Stimulated activated CD4-positive, alpha-beta T cell treated with anti-CD3 and anti-CD28 coated beads, Interleukin-4, amount 100 ng/mL, for 48 hours (primary cell): ENCODE measurements around the gene STYX.
"Not testable (repeated sequence)": the region's sequence is repeated elsewhere in the genome, so short reads cannot be mapped to it uniquely, and the experiment has no call there.

Experiments
- DNase-seq, 2 donors: peaks; one replicate each; pipeline ENCODE4 v3.0.0-alpha.2; 2020; ENCODE audit warnings: low read depth in 2 of 2

STYX gene

DNA sequence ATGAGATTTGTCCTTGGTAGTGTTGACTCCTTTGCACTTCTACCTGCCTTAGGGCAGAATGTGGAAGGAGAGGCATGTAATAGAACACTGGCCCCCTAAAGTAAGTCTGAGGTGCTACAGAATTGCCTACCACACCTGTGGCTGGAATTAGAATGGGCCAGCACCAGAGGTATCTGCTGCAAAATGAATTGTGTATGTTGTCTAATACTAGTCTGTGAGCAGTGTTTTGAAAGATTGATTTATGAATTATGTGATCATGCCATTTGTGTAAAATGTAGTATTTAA lies 5.7 kb upstream of the STYX start:
- no peak for DNase-seq

DNA sequence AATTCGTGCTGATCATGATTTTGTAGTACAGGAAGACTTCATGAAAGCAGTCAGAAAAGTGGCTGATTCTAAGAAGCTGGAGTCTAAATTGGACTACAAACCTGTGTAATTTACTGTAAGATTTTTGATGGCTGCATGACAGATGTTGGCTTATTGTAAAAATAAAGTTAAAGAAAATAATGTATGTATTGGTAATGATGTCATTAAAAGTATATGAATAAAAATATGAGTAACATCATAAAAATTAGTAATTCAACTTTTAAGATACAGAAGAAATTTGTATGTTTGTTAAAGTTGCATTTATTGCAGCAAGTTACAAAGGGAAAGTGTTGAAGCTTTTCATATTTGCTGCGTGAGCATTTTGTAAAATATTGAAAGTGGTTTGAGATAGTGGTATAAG lies 2.5 kb upstream of the STYX start:
- not testable (repeated sequence) for DNase-seq

DNA sequence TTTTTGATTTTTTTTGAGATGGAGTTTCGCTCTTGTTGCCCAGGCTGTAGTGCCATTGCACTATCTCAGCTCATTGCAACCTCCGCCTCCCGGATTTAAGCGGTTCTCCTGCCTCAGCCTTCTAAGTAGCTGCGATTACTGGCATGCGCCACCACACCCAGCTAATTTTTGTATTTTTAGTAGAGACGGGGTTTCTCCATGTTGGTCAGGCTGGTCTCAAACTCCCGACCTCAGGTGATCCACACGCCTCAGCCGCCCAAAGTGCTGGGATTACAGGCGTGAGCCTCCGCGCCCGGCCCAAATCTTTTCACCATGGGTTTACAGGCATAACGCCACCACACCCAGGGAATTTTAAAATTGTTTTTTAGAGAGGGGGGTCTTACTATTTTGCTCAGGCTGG lies 931 bp upstream of the STYX start:
- not testable (repeated sequence) for DNase-seq

DNA sequence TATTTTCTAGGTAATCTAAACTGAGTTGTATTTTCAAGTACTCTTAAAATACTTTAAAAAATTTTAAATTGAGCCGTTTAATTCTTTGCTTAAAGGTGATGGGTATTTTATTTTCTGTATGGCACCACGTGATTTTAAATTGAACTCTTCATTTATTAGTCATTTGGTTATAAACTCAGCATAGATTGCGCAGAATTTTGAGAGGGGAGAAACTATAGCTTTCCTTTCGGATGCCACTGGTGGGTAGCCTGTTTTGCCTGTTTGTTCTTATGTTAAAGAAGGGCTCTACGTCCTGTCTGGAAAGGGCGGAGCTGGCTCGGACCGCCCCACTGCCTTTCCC lies 411 bp upstream of the STYX start:
- DNase-seq: no peak

DNA sequence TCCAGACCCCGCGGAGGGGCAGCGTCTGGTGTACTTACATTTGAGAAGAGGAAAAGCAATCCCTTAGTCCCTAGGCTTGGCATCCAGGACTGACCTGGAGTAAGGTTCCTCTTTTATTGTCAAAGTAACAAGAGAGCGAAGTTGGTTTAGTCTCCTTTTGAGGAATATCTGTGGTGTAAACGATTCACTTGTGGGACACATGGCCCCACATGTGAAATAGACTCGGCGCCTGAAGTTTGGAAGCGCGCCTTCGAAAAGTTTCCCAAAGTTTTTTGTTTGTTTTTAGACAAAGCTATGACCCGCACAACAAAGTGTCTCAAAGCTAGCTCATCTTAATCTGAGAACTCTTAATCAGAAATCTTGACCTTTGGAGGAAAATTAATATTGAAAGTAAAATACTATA lies 744 bp downstream of the STYX start:
- no peak for DNase-seq

DNA sequence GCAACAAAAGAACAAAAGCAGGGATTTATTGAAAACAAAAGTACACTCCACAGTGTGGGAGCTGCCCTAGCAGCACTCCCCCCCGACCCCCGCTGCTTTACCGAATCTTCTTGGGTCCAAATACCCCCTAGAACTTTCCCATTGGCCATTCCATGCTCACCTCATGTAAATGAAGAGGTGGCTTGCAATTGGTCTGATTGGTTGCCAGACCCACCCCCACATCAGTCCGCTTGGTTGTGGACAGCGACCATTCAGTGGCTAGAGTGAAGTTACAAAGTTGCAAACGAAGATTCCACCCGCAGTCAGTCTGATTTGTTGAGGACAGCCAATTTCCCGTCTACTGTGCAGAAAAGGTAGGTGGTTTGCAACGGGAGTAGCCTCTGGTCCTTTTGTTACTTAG lies 3.9 kb downstream of the STYX start:
- DNase-seq: no peak

DNA sequence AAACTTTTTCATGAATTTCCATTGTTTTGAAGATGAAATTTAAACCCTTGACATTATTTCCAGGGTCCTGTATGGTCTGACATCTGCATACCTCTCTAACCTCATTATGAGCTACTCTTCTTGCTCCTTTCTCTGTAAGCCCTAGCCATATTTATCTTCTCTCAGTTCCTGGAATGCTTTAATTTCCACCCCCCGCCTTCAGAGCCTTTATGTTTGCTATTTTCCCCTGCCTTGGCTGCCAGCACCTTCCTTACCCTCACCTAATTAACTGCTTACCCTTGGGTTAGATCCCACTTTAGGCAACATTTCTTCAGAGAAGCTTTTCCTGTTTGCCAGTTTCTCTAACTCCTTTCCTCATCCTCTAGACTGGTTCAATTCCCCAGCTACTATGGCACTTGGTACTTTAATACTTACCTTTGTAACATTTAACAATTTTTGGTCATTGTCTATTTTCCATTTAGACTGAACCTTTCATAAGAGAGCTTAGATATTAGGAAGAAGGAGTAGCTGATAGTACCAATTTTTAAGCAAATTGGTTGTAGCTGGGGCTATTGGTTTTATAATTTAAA lies 6.0 kb downstream of the STYX start:
- no peak for DNase-seq

DNA sequence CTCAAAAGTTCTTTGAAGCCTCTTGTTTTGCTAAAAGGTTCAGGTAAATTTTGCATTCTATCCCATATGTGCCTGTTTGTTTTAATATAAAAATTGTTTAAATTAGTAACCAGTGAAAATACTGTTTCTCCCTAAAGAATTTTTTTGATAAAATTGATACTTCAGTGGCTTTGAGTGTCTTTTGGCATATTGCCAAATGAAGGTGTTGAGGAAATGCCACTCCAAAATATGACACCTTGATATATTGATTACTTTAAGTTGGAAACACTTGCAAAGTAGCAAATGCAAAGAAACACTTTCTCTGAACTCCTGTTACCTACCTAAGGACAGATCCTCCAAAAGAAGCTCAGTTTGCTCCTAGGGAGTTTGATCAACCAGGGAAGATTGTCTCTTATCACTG lies 8.4 kb downstream of the STYX start:
- DNase-seq: no peak

DNA sequence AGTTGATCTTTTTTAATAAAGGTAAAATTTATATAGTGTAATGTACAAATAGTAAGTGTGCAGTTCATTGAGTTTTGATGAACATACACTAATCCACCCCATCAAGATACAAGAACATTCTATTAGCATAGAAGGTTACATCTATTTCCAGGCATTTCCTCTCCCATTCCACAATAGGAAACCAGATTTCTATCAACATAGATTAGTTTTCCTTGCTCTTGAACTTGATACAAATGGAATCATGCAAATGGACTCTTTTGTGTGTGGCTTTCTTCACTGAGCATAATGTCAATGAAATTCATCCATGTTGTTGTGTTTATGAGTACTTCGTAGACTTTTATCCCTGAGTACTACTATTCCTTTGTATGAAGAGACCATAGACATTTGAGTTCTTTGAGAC lies 10.8 kb downstream of the STYX start:
- DNase-seq: no peak

DNA sequence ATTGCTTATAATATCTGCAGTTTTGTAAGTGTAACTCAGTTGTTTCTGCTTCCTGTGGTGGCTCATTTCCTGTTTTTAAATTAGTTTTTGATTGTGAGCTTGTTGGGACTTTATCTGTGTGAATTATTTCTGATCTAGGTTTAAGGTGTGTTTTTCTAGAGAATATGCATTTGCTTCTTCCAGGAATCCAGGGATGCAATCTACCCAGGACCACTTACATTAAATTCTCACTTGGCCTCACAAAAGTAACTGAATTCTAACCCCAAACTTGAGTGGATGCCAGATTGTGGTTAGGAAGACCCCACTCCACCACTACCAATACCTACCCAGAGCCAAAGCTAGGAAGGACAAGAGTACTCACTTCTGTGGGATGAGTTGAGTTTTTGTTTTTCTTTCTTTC lies 11.9 kb downstream of the STYX start:
- DNase-seq: no peak

DNA sequence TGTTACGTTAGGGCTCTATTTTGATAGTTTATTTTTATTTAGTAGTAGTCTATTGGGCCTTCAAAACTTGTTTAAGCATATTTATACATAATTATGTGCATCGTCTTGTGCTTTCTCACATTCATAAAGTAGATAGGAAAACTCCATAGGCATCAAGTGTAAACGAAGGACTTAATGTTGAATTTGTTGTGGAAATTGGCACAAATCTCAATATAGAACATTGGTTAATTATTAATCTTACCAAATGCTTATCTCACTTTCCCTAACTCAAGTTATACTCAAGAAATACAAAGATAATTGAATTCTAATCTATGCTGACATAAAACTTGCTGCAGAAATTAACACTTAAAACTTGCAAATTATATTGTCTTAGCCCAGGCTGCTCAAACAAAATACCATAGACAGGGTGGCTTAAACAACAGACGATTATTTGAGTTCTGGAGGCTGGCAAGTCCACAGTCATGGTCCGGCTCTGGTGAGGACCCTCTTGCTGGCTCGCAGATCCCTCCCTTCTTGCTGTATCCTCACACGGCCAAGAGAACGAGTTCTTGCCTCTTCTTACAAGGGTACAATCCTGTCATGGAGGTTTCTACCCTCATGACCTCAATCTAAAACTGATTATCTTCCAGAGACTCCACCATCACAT lies 18.8 kb downstream of the STYX start:
- DNase-seq: no peak

DNA sequence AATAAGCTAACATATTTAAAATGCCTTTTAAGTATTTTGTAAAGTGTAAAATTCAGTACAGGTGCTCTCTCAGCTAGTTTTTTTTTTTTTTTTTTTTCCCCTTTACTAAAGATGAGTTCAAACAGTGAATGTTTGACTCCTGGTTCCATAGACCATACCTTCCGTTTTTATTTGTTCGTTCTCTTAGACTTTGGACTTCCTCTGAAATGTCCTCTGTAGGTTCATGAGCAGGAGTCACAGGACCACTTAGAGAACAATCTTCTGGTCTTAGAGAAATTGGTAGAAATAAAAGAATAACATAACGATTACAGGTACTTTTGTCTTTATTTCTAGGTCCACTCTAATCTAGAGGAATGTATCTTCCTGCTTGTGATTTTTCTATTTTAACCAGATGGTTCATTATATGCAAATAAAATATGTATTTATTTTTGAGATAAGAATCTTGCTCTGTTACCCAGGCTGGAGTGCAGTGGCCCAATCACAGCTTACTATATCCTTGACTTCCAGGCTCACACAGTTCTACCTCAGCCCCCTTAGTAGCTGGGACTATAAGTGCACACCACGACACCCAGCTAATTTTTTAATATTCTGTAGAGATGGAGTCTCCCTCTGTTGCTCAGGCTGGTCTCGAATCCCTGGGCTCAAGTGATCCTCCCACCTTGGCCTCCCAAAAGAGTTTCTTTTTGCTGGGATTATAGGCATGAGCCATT lies 25.8 kb downstream of the STYX start:
- DNase-seq: no peak

DNA sequence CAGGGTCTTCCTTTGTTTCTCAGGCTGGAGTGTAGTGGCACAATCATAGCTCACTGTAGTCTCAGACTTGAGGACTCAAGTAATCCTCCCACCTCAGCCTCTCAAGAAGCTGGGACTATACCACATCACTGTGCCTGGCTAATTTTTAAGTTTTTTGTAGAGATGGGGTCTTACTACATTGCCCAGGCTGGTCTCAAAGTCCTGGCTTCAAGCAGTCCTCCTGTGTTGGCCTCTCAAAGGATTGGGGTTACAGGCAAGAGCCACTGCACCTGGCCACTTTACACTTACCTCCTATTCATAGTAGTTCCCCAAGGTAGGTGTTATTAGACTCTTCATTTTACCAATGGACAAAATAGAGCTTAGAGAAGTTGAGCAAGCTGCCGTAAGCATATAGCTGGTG lies 29.2 kb downstream of the STYX start:
- DNase-seq: no peak

DNA sequence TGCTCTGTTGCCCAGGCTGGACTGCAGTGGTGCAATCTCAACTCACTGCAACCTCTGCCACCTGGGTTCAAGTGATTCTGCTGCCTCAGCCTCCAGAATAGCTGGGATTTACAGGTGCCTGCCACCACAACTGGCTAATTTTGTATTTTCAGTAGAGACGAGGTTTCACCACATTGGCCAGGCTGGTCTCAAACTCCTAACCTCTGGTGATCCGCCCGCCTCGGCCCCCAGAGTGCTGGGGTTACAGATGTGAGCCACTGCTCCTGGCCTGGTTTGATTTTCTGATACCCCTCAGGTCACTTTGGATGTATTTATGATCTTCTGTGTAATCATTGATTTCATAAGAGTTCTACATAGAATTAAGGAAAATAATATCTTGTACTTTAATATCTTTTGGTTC lies 33.0 kb downstream of the STYX start:
- DNase-seq: not testable (repeated sequence)

DNA sequence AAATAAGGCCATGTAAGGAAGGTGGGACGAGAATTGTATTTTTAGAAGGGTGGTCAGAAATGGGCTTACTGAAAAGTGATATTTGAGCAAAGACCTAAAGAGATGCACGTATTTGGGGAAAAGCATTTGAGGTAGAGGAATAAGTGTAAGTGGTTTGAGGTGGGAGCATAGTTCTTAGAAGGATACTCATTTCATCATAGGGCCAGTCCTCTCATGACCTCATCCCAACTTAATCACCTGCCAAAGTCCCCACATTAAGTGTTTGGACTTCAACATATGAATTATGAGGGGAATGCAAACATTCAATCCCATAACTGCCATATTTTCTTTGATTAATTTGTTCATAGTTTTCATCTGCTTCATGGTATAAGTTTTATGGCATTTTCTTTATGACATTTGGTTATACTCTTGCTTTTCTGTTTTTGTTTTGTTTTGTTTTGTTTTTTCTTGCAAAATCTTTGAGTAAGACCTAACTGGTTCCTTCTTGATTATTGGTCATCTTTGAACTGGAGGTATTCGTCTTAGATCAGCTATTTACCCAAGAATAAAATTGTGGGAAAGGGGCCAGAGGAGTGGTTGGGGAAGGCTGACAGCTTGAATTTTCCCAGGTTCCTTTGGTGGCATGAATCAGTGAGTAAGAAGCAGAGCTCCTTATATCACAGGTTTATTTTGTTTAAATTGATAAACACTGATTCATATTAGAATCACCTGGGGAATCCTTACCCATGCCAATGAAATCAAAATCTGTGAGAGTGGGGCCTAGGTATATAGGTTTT lies 37.3 kb downstream of the STYX start:
- no peak for DNase-seq

DNA sequence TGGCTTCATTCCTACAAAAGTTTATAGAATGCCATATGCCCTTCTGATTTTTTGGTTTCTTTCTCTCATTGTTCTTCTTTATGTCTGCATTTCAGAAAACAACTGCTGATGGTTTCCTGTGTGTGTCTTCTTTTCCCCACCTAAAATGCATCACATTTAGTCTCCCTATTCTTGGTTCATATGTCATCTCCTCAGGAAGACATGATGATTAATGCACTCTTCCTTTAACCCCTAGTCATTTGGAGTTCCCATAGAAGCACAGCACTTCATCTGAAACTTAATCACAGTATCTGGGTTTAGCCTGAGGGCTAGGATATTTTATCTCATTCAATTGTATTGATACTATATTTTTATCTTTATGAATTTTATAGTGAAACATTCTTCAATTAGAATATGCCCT lies 39.9 kb downstream of the STYX start:
- no peak for DNase-seq

DNA sequence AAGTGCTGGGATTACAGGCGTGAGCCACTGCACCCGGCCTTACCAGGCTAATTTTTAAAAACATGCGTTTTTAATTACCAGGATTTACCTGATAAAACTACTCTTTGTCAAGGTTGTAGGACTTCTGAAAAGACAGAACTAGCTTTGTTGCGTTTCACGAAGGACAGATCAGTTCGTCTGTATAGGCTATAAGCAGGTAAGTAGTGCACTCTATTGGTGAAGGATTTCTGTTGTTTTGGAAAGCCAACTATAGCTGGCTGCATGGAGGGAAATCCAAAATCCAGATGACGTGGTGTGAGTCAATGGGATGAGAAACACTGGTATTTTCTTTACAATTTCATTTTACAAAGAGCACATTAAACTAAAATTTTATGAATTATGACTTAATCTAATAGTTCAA lies 46.9 kb downstream of the STYX start:
- no peak for DNase-seq

DNA sequence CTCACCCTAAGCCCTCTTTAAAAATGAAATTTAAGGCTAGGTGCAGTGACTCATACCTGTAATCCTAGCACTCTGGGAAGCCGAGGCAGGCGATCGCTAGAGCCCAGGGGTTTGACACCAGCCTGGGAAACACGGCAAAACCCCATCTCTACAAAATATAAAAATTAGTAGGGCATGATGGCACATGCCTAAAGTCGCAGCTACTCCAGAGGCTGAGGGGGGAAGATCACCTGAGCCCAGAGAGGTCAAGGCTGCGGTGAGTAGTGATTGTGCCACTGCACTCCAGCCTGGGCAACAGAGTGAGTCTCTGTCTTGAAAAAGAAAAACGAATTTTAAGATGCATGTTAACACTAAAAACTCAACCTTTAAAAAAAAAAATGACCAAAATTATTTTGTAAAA lies 48.7 kb downstream of the STYX start:
- DNase-seq: no peak

DNA sequence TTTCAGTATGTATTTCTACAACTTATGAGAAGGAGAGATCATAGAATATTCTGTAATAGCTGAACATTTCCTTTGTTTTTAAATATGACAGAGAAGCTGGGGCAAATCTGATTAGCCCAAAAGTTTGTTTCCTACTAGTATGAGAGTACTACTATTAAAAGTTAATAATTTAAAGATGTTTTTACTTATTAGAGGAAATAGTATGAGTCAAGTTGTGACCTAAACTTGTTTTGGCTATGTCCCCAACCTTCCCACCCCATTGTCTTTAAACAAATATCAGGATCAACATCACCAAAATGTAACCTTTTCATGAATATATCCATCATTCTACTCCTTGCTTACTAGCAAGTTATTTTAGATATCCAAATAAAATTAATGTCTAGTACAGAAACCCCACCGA lies 50.9 kb downstream of the STYX start:
- no peak for DNase-seq

DNA sequence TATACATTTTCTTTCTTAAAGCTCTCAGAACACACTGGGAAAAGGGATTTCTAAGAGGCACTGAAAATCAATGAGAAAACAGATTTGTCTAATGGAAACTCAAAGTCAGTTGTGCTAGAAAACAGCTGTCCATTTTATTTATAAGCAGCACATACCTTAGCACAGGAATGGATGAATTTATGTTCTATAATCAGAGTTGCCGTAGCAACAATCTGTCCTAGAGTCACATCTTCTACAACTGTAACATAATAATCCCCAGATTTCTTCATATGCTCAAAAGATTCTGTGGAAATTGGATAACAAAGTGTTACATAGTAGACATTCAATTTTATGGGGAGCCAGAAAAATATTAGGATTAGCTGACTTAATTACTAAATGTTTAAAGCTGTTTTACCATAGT lies 51.7 kb downstream of the STYX start:
- no peak for DNase-seq

DNA sequence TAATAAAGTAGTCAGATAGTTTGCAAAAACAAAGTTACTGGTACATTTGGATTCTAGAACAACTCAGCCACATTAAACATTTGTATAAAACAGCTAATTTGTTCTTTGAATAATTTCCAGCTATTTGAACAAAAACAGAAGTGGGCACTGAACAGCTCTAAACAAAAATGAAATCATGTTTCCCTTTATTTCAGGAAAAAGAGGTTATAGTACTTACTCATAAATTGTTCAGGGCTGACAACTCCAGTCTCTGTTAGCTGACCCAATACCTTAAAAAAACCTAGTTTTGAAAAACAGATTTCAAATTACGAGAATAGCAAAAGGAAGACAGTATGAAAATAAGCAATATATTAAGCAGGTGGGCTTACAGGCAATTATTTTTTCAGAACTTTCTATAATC lies 53.2 kb downstream of the STYX start:
- no peak for DNase-seq

DNA sequence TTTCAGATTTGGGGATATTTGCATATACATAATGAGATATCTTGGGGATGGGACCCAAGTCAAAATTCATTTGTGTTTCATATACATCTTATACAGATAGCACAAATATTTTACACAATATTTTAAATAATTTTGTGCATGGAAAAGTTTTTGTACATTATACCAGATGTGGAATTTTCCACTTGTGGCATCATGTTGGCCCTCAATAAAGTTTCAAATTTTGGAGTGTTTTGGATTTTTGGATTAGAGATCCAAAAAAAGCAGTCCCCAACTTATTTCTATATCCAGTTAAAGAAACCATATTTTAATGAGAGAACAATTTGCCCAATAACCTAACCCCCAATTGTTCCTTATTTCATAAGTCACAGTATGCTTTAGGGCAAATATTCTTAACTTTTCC lies 56.9 kb downstream of the STYX start:
- no peak for DNase-seq

DNA sequence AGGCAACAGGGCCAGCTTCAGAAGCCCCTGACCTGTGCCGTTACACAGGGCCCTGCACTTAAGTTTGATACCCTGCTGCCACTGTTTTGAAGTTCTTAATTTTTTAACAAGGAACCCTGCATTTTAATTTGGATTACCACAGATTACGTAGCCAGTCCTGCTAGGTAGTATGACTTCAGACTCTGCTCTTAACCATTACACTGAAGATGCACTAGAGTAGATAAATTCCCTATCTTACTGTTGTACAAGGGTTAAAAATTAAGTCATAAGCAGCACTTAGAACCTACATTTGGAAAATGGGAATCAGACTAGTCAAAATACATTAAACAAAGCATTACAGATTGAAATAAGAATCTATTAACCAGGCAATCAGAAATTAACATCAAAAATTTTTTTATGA lies 59.2 kb downstream of the STYX start:
- DNase-seq: no peak
